ENCODE data around the gene SOCS7. TPM values are rescaled to one million over a fixed set of nuclear protein-coding genes. Genes with fewer than 3 reads are reported as not detected.

SOCS7 gene, protein sequence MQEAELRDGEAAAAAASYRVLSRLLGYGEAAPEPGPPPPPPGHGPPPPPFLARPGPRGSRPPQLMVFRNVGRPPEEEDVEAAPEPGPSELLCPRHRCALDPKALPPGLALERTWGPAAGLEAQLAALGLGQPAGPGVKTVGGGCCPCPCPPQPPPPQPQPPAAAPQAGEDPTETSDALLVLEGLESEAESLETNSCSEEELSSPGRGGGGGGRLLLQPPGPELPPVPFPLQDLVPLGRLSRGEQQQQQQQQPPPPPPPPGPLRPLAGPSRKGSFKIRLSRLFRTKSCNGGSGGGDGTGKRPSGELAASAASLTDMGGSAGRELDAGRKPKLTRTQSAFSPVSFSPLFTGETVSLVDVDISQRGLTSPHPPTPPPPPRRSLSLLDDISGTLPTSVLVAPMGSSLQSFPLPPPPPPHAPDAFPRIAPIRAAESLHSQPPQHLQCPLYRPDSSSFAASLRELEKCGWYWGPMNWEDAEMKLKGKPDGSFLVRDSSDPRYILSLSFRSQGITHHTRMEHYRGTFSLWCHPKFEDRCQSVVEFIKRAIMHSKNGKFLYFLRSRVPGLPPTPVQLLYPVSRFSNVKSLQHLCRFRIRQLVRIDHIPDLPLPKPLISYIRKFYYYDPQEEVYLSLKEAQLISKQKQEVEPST
- 10.2 to 14.9 TPM (median 13.1 TPM) in 5 replicates for total RNA-seq (2022; extraction: Qiagen RNA extraction)

DNA sequence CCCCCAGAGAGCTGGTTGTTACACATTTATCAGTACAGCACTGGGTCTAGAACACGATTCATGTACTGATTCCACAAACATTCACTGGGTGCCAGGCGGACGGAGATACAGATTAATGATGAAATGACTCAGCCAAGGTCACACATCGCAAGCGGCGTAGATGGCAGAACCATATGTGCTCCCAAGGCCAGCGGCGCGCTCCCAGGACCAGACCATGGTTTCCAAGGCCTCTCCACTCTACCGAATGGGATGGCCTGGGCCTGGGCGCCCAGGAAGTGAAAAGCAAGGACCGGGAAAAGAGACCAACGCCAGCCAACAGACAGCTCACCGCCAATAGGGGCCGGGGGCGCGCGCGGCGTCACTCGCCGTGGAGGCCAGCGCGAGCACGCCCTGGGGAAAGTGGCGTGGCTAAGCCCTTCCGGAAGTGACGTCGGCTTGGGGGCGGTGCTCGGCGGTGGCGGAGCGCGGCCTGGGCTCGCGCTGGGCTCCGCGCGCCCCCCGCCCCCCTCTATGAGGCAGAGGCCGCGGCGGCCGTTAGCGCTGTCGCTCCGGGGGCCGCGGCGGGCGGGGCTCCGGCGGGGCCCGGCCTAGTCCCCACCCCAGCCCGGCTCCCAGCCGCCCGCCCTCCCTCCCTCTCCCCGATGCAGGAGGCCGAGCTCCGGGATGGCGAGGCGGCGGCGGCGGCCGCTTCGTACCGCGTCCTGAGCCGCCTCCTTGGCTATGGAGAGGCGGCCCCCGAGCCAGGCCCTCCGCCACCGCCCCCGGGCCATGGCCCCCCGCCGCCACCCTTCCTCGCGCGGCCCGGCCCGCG, at the start of gene SOCS7:
TSS of gene SOCS7 (plus strand) at position 433 of the 811 bp plus-strand sequence. CDS start at position 642, 209 bp downstream.

DNA sequence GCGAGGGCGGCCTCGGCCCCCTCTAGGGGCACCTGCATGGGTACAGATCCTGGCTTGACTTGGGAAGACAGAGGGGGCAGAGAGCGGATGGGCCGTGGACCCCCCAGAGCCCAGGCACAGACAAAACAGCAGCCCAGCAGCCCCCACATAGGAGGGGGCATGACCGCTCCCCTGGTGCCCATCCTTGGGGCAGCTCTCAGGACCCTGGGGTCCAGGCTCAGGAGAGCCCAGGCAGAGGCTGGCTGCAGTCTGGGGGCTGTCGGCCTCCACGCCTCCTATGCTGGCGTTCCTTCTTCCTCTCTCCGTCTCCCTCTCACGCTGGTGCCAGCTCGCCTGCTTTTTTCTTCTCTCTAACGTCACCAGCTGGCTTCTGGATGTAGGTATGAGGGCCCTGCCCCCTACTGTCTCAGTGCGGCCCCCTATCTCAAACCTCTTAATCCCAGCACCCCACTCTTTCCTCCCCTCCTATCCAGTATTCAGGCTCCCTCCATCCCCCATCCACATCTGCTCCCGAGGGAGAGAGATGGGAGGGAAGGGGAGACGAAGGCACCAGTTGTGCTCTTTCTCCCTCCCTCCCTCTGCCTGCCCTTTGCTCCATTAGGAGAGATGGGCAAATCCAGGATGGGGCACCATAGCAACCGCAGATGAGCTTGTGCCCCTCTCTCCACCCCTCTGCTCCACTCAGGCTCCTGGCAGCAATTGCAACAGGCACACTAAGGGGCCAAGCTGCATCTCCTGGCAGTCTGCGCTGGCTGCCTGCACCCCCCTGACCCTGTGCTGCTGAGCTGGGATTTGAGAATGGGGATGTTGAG, 7.8 kb upstream of the SOCS7 start, which contains the start of gene GPR179:
TSS of gene GPR179 (minus strand) at position 349 of the 812 bp plus-strand sequence. CDS start at position 182, 167 bp downstream.

DNA sequence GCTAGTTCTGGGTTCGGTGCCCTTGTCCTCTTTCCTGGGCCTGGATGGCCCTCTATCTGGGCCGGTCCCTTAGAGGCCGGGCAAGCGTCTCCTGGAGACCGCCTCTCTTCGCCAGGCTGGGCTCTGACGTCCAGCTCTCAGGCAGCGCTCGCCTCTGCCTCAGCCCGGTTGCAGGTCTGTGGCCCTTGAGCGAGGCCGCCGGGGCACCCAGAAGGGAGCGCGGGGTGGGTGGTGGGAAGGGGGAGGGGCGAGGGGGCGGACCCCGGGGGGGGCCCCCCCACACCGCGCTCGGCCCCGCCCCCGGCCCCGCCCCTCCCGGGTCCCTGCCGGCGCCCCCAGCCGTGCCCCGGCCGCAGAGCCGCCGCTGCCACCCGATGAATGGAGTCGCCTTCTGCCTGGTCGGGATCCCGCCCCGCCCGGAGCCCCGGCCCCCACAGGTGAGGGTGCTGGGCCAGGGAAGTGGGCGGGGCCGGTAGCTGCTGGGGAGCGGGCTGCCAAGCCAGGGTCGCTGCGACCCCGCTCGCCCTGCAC, 76.5 kb downstream of the SOCS7 start, which contains the start of gene ARHGAP23:
TSS of gene ARHGAP23 (plus strand) at position 353 of the 531 bp plus-strand sequence. CDS start at position 375, 22 bp downstream.

Other genes with a start within 250 kb of the SOCS7 start
- not detected in 5 replicates for gene TBC1D3E, start 223.9 kb upstream of the SOCS7 start, total RNA-seq (2022; extraction: Qiagen RNA extraction)
- not detected in 5 replicates for gene TBC1D3, start 159.3 kb upstream of the SOCS7 start, total RNA-seq (2022; extraction: Qiagen RNA extraction)
- 58.4 to 63.0 TPM (median 60.6 TPM) in 5 replicates for gene MRPL45, start 54.7 kb upstream of the SOCS7 start, total RNA-seq (2022; extraction: Qiagen RNA extraction)
- 0.02 to 0.06 TPM (median 0.03 TPM) in 5 replicates for gene GPR179, start 7.9 kb upstream of the SOCS7 start, total RNA-seq (2022; extraction: Qiagen RNA extraction)
- gene ARHGAP23, start 76.6 kb downstream of the SOCS7 start, total RNA-seq (2022; extraction: Qiagen RNA extraction), result 55.8 to 72.5 TPM (median 63.4 TPM) in 5 replicates